ENCODE results near the gene VSIR. TPM values are rescaled to one million over a fixed set of nuclear protein-coding genes. Genes with fewer than 3 reads are reported as not detected.

Gene VSIR
- total and polyA plus RNA-seq, 9 of the 15 experiments (the other 6 are each of a cell fraction or from before 2014, with no cell fraction given) = 0.14 to 20.5 (median 9.3) TPM

- TF ChIP-seq CEBPZ (IDR thresholded peaks at IDR 0.05; ENCODE audit: borderline replicate concordance, low read depth, low read length) (no peak), ZFPM2 (CRISPR knock-in tag; IDR thresholded peaks at IDR 0.05) (no peak), ZEB2 (IDR thresholded peaks at IDR 0.05) (no peak), CTCF (IDR thresholded peaks at IDR 0.05 in 2 of 3, conservative IDR thresholded peaks at IDR 0.05 in 1 of 3; ENCODE audit: insufficient read depth in 2 of 3, low read depth in 1 of 3, low read length in 3 of 3) (0 out of 6 replicates have a peak, but pooled peaks of 1 of the 3 experiments have one; percentile 2), HMG20A (CRISPR knock-in tag; conservative IDR thresholded peaks at IDR 0.05) (no peak), C11orf30 (IDR thresholded peaks at IDR 0.05; ENCODE audit: low read depth) (no peak), TAF1 (IDR thresholded peaks at IDR 0.05; ENCODE audit: control insufficient read depth, extremely low read depth, insufficient read depth, low read length, severe bottlenecking) (peak; percentile 32), CCNT2 (IDR thresholded peaks at IDR 0.05; ENCODE audit: borderline replicate concordance, extremely low read depth, insufficient read length, low read depth, low read length) (peak; percentile 22), MCM5 (IDR thresholded peaks at IDR 0.05; ENCODE audit: low read depth) (no peak), RBM17 (IDR thresholded peaks at IDR 0.05; ENCODE audit: borderline replicate concordance, low read depth, low read length) (no peak), SREBF1 (IDR thresholded peaks at IDR 0.05; ENCODE audit: borderline replicate concordance, low read depth, low read length) (no peak), GMEB1 (CRISPR knock-in tag; IDR thresholded peaks at IDR 0.05) (no peak), ZNF778 (CRISPR knock-in tag; IDR thresholded peaks at IDR 0.05) (no peak), ELK3 (CRISPR knock-in tag; IDR thresholded peaks at IDR 0.05) (no peak), ZNF507 (tag; conservative IDR thresholded peaks at IDR 0.05) (no peak), SIX5 (IDR thresholded peaks at IDR 0.05; ENCODE audit: borderline replicate concordance in 1 of 2, insufficient read depth in 1 of 2, low read depth in 1 of 2, low read length in 2 of 2) (no peak), FOXK2 (conservative IDR thresholded peaks at IDR 0.05 in 1 of 2, IDR thresholded peaks at IDR 0.05 in 1 of 2; ENCODE audit: low read depth in 2 of 2) (no peak), CBX3 (IDR thresholded peaks at IDR 0.05; ENCODE audit: borderline replicate concordance in 1 of 2, low read length in 2 of 2) (peak in 1 of 2 experiments; percentile 83; a peak in 1 of 3 replicates)
Measured at GRCh38 chr10:71797533-71798307, 24.4 kb upstream of the VSIR start (continued).
